ENCODE measurements around the gene GAS7.

GRCh38 chr17:10071141-10071540 is 127.3 kb downstream of the GAS7 start:
- TF ChIP-seq, protein P1, sequence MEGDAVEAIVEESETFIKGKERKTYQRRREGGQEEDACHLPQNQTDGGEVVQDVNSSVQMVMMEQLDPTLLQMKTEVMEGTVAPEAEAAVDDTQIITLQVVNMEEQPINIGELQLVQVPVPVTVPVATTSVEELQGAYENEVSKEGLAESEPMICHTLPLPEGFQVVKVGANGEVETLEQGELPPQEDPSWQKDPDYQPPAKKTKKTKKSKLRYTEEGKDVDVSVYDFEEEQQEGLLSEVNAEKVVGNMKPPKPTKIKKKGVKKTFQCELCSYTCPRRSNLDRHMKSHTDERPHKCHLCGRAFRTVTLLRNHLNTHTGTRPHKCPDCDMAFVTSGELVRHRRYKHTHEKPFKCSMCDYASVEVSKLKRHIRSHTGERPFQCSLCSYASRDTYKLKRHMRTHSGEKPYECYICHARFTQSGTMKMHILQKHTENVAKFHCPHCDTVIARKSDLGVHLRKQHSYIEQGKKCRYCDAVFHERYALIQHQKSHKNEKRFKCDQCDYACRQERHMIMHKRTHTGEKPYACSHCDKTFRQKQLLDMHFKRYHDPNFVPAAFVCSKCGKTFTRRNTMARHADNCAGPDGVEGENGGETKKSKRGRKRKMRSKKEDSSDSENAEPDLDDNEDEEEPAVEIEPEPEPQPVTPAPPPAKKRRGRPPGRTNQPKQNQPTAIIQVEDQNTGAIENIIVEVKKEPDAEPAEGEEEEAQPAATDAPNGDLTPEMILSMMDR (IDR thresholded peaks at IDR 0.05; ENCODE audit: insufficient read depth, low read length): no peak
- TF ChIP-seq REST (IDR thresholded peaks at IDR 0.05; ENCODE audit: insufficient replicate concordance, low read depth): no peak
- no peak for TF ChIP-seq POLR2AphosphoS5 (IDR thresholded peaks at IDR 0.05; ENCODE audit: low read depth)
- no peak for TF ChIP-seq GABPA (IDR thresholded peaks at IDR 0.05; ENCODE audit: low read depth)
- no peak for TF ChIP-seq SPI1 (IDR thresholded peaks at IDR 0.05; ENCODE audit: borderline replicate concordance, low read depth)
